K562 (cell line): ENCODE data around the gene SF3B4. TPM values are rescaled to one million over a fixed set of nuclear protein-coding genes. Genes with fewer than 3 reads are reported as not detected.

ENCODE experiments used
- CBX2 ChIP-seq: fragments of 200-600 bp; sonication (generic); IDR thresholded peaks from one replicate; pipeline ENCODE4 v1.6.1; 2012; ENCODE audit warnings: mild to moderate bottlenecking, low read length, inconsistent platforms; ENCODE audit not compliant: insufficient read depth, poor library complexity, severe bottlenecking
- ESRRB ChIP-seq: fragments of 250-450 bp; sonication (Bioruptor Pico); IDR thresholded peaks from 2 replicates; pipeline ENCODE4 v1.5.0; 2020; ENCODE audit warnings: mild to moderate bottlenecking, moderate library complexity, borderline replicate concordance
- ETV1 ChIP-seq: fragments of 450-650 bp; conservative IDR thresholded peaks from 2 replicates; pipeline ENCODE4 v1.6.1; 2016; ENCODE audit warnings: missing genetic modification characterization, control low read depth, low read depth, missing compliant biosample characterization
- FIP1L1 ChIP-seq: fragments of 200-400 bp; formaldehyde crosslinking; IDR thresholded peaks from 2 replicates; pipeline ENCODE4 v1.6.1; 2018; ENCODE audit warnings: mild to moderate bottlenecking, low read depth, low read length; ENCODE audit not compliant: poor library complexity, severe bottlenecking
- GATA2 ChIP-seq: sonication (generic); formaldehyde crosslinking; IDR thresholded peaks from 2 replicates; pipeline ENCODE4 v1.4.0; 2020; ENCODE audit warnings: mild to moderate bottlenecking, missing genetic modification reagents
- GATAD2B ChIP-seq: fragments of 450-650 bp; IDR thresholded peaks from 2 replicates; pipeline ENCODE4 v1.6.1; 2017; ENCODE audit warnings: mild to moderate bottlenecking, borderline replicate concordance
- HLTF ChIP-seq: fragments of 450-650 bp; IDR thresholded peaks from 2 replicates; pipeline ENCODE4 v1.6.1; 2016
- HNRNPUL1 ChIP-seq: fragments of 200-400 bp; formaldehyde crosslinking; IDR thresholded peaks from 2 replicates; pipeline ENCODE4 v1.6.1; 2017; ENCODE audit warnings: low read length
- KHSRP ChIP-seq: fragments of 450-650 bp; IDR thresholded peaks from 2 replicates; pipeline ENCODE4 v1.6.1; 2017
- MTA1 ChIP-seq: fragments of 450-650 bp; IDR thresholded peaks from 2 replicates; pipeline ENCODE4 v1.6.1; 2017; ENCODE audit warnings: borderline replicate concordance
- MTA2 ChIP-seq: fragments of 450-650 bp; IDR thresholded peaks from 2 replicates; pipeline ENCODE4 v1.6.1; 2016; ENCODE audit warnings: low read depth
- MTF1 ChIP-seq: fragments of 250-450 bp; sonication (Bioruptor Pico); IDR thresholded peaks from 2 replicates; pipeline ENCODE4 v1.9.0; 2021; ENCODE audit warnings: moderate library complexity, mild to moderate bottlenecking, inconsistent platforms, borderline replicate concordance
- NCOA6 ChIP-seq: fragments of 450-650 bp; IDR thresholded peaks from 2 replicates; pipeline ENCODE4 v1.6.1; 2017; ENCODE audit warnings: mild to moderate bottlenecking
- PCBP2 ChIP-seq: fragments of 200-400 bp; formaldehyde crosslinking; IDR thresholded peaks from 2 replicates; pipeline ENCODE4 v1.6.1; 2018; ENCODE audit warnings: low read length, low read depth, mild to moderate bottlenecking, moderate library complexity; ENCODE audit not compliant: poor library complexity, severe bottlenecking
- PHF20 ChIP-seq: fragments of 450-650 bp; IDR thresholded peaks from 2 replicates; pipeline ENCODE4 v1.6.1; 2018; ENCODE audit not compliant: partially characterized antibody
- SETDB1 ChIP-seq: IDR thresholded peaks from one replicate; pipeline ENCODE4 v1.6.1; 2012; ENCODE audit warnings: low read length, control low read depth, inconsistent platforms
- SMARCC2 ChIP-seq: fragments of 450-650 bp; IDR thresholded peaks from 2 replicates; pipeline ENCODE4 v1.6.1; 2017; ENCODE audit warnings: antibody characterized with exemption, moderate library complexity, mild to moderate bottlenecking, low read depth
- SREBF1 ChIP-seq: fragments of 150-350 bp; IDR thresholded peaks from 2 replicates; pipeline ENCODE4 v1.6.1; 2014; ENCODE audit warnings: antibody characterized with exemption, low read depth, low read length, borderline replicate concordance
- ZNF24 ChIP-seq: fragments of 450-650 bp; IDR thresholded peaks from 2 replicates; pipeline ENCODE4 v1.6.1; 2016
- ZNF3 ChIP-seq: fragments of 250-450 bp; sonication (Bioruptor Pico); IDR thresholded peaks from 2 replicates; pipeline ENCODE4 v1.5.0; 2021; ENCODE audit warnings: mild to moderate bottlenecking, moderate library complexity
- ZNF717 ChIP-seq: fragments of 250-450 bp; sonication (Bioruptor Pico); IDR thresholded peaks from 2 replicates; pipeline ENCODE4 v1.5.0; 2021
- ZNF79 ChIP-seq: fragments of 250-450 bp; sonication (Bioruptor Pico); IDR thresholded peaks from 2 replicates; pipeline ENCODE4 v1.4.0; 2020; ENCODE audit warnings: low read depth, mild to moderate bottlenecking, moderate library complexity
- polyA plus RNA-seq, 8 experiments: library from polyadenylated mRNA; depleted of rRNA in 4 of 8; stranded (reverse) in 5 of 8; unstranded in 3 of 8; fragments of >200 nt; fragmentation: Nextera tagmentation in 2 of 8; fragmentation: Illumina TruSeq in 1 of 8; extraction: Ambion mirVana in 2 of 8; extraction: Trizol in 1 of 8; gene quantifications; 2 replicates each; pipeline versions ENCODE4 v1.2.1 to v1.2.3, GENCODE V29; 2011 to 2014; ENCODE audit warnings: inconsistent platforms in 1 of 8, missing spikeins in 1 of 8
- total RNA-seq, 7 experiments: library from RNA; depleted of rRNA in 6 of 7; stranded (reverse); fragments of >200 nt in 6 of 7; fragmentation: Illumina TruSeq in 2 of 7; extraction: Trizol in 2 of 7; gene quantifications; 2 replicates each; pipeline versions ENCODE4 v1.2.1 to v1.2.3, GENCODE V29; 2011 to 2021; ENCODE audit warnings: low replicate concordance in 1 of 7
- TF ChIP-seq, protein P1 (sequence below), 2 experiments: fragments of 450-650 bp; IDR thresholded peaks; 2 replicates each; pipeline ENCODE4 v1.6.1; 2018; ENCODE audit warnings: mild to moderate bottlenecking in 2 of 2, low read depth in 1 of 2; ENCODE audit not compliant: partially characterized antibody in 2 of 2
- TF ChIP-seq, protein P2 (sequence below): sonication (generic); formaldehyde crosslinking; IDR thresholded peaks from 2 replicates; pipeline ENCODE4 v1.9.0; 2022; ENCODE audit warnings: mild to moderate bottlenecking, missing genetic modification reagents
- TF ChIP-seq, protein P3 (sequence below): fragments of 250-450 bp; sonication (Bioruptor Pico); IDR thresholded peaks from 2 replicates; pipeline ENCODE4 v1.8.0; 2021; ENCODE audit warnings: mild to moderate bottlenecking, moderate library complexity

SF3B4 gene
- total and polyA plus RNA-seq, 9 of the 15 experiments (the other 6 are each of a cell fraction or from before 2014, with no cell fraction given), result 3.0 to 88.0 (median 26.1) TPM

DNA sequence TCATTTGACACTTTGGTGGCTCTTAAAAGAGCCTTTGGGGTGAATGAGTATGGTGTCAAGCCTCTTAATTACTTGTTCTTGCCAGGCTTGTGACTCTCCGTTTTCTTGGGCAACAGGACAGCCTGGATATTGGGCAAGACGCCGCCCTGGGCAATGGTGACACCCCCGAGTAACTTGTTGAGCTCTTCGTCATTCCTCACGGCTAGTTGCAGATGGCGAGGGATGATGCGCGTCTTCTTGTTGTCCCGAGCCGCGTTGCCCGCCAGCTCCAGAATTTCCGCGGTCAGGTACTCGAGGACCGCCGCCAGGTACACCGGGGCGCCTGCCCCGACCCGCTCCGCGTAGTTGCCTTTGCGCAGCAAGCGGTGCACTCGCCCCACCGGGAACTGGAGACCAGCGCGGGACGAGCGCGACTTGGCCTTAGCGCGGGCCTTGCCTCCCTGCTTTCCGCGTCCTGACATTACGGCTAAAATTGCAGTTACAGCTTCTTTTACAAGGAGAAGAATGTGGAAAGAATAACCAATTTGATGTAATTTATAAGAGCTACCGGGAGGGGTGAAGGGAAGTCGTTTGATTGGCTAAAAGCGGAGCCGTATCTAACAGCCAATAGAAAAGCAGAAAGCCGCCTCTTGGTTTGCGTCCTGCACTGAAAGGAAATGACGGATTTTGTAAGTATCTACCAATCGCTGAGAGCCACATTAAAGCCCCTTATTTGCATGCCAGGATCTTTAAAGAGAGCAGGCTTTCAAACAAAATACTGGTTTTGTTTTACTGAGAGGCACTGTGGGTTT is 40.0 kb downstream of the SF3B4 start (continued):
- TF ChIP-seq MTF1 (CRISPR knock-in tag) (no peak), PCBP2 (no peak), MTA2 (no peak), GATA2 (CRISPR knock-in tag) (no peak), ZNF24 (peak; percentile 17; the same call in 1 of the 2 replicates), KHSRP (no peak), ZNF79 (no peak), GATAD2B (no peak), NCOA6 (no peak), FIP1L1 (peak; percentile 100), ESRRB (CRISPR knock-in tag) (no peak; the same call in 1 of the 2 replicates), MTA1 (no peak), SETDB1 (no peak), CBX2 (no peak), SREBF1 (no peak), ZNF3 (CRISPR knock-in tag) (no peak), HNRNPUL1 (peak; percentile 80; the same call in 1 of the 2 replicates), PHF20 (no peak), ETV1 (tag) (no peak), SMARCC2 (no peak), ZNF717 (CRISPR knock-in tag) (0 out of 2 replicates have a peak, but pooled peaks have one; percentile 52), HLTF (peak; percentile 76; the same call in 1 of the 2 replicates)
- TF ChIP-seq, protein P1, sequence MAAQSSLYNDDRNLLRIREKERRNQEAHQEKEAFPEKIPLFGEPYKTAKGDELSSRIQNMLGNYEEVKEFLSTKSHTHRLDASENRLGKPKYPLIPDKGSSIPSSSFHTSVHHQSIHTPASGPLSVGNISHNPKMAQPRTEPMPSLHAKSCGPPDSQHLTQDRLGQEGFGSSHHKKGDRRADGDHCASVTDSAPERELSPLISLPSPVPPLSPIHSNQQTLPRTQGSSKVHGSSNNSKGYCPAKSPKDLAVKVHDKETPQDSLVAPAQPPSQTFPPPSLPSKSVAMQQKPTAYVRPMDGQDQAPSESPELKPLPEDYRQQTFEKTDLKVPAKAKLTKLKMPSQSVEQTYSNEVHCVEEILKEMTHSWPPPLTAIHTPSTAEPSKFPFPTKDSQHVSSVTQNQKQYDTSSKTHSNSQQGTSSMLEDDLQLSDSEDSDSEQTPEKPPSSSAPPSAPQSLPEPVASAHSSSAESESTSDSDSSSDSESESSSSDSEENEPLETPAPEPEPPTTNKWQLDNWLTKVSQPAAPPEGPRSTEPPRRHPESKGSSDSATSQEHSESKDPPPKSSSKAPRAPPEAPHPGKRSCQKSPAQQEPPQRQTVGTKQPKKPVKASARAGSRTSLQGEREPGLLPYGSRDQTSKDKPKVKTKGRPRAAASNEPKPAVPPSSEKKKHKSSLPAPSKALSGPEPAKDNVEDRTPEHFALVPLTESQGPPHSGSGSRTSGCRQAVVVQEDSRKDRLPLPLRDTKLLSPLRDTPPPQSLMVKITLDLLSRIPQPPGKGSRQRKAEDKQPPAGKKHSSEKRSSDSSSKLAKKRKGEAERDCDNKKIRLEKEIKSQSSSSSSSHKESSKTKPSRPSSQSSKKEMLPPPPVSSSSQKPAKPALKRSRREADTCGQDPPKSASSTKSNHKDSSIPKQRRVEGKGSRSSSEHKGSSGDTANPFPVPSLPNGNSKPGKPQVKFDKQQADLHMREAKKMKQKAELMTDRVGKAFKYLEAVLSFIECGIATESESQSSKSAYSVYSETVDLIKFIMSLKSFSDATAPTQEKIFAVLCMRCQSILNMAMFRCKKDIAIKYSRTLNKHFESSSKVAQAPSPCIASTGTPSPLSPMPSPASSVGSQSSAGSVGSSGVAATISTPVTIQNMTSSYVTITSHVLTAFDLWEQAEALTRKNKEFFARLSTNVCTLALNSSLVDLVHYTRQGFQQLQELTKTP (IDR thresholded peaks at IDR 0.05; ENCODE audit: low read depth in 1 of 2, partially characterized antibody in 2 of 2), result peak; percentile 27 to 69
- TF ChIP-seq, protein P2, sequence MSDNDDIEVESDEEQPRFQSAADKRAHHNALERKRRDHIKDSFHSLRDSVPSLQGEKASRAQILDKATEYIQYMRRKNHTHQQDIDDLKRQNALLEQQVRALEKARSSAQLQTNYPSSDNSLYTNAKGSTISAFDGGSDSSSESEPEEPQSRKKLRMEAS (CRISPR knock-in tag), result no peak
- TF ChIP-seq, protein P3, sequence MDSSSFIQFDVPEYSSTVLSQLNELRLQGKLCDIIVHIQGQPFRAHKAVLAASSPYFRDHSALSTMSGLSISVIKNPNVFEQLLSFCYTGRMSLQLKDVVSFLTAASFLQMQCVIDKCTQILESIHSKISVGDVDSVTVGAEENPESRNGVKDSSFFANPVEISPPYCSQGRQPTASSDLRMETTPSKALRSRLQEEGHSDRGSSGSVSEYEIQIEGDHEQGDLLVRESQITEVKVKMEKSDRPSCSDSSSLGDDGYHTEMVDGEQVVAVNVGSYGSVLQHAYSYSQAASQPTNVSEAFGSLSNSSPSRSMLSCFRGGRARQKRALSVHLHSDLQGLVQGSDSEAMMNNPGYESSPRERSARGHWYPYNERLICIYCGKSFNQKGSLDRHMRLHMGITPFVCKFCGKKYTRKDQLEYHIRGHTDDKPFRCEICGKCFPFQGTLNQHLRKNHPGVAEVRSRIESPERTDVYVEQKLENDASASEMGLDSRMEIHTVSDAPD (CRISPR knock-in tag), result no peak
